Femur (tissue), 1 donor: ENCODE results near the gene GRIK4.
A peak's percentile ranks its signal among the peaks of the same experiment; 100 is the strongest.

Experiments used
- DNase-seq: peaks from one replicate; pipeline ENCODE4 v3.0.0-alpha.2; 2017

Gene GRIK4

GRCh38 chr11:120686516-120686915 is 175.0 kb downstream of the GRIK4 start:
- DNase-seq, result no peak

GRCh38 chr11:120688163-120688562 is 176.6 kb downstream of the GRIK4 start:
- no peak for DNase-seq

GRCh38 chr11:120689596-120690275 is 178.2 kb downstream of the GRIK4 start:
- DNase-seq, result no peak

GRCh38 chr11:120690406-120690805 is 178.9 kb downstream of the GRIK4 start:
- DNase-seq, result no peak

- no peak for DNase-seq
Measured at GRCh38 chr11:120694726-120695125, 183.2 kb downstream of the GRIK4 start.

GRCh38 chr11:120695426-120695825 is 183.9 kb downstream of the GRIK4 start:
- DNase-seq, result no peak

- no peak for DNase-seq
Measured at GRCh38 chr11:120695939-120696338, 184.4 kb downstream of the GRIK4 start.

GRCh38 chr11:120696597-120697218 is 185.2 kb downstream of the GRIK4 start:
- no peak for DNase-seq

GRCh38 chr11:120698918-120699317 is 187.4 kb downstream of the GRIK4 start:
- no peak for DNase-seq

GRCh38 chr11:120702656-120703055 is 191.1 kb downstream of the GRIK4 start:
- no peak for DNase-seq

GRCh38 chr11:120703358-120704152 is 192.0 kb downstream of the GRIK4 start:
- no peak for DNase-seq

- no peak for DNase-seq
Measured at GRCh38 chr11:120704256-120704750, 192.8 kb downstream of the GRIK4 start.

- no peak for DNase-seq
Measured at GRCh38 chr11:120706257-120706656, 194.7 kb downstream of the GRIK4 start.

GRCh38 chr11:120707098-120707497 is 195.6 kb downstream of the GRIK4 start:
- DNase-seq, result no peak

GRCh38 chr11:120707663-120708062 is 196.1 kb downstream of the GRIK4 start:
- DNase-seq, result no peak

GRCh38 chr11:120708511-120709183 is 197.1 kb downstream of the GRIK4 start:
- no peak for DNase-seq

- DNase-seq, result no peak
Measured at GRCh38 chr11:120709808-120710207, 198.3 kb downstream of the GRIK4 start.

GRCh38 chr11:120710354-120711131 is 199.0 kb downstream of the GRIK4 start:
- peak; percentile 59 for DNase-seq

- no peak for DNase-seq
Measured at GRCh38 chr11:120712014-120712413, 200.5 kb downstream of the GRIK4 start.

GRCh38 chr11:120712881-120713280 is 201.3 kb downstream of the GRIK4 start:
- no peak for DNase-seq

- DNase-seq, result no peak
Measured at GRCh38 chr11:120713296-120713695, 201.7 kb downstream of the GRIK4 start.

GRCh38 chr11:120714438-120714837 is 202.9 kb downstream of the GRIK4 start:
- DNase-seq, result no peak
